ENCODE data around the gene PDCD5.
A peak's percentile ranks its signal among the peaks of the same experiment; 100 is the strongest.

Gene PDCD5

GRCh38 chr19:32542477-32543108 lies 38.4 kb upstream of the PDCD5 start:
- no peak for TF ChIP-seq CTCF (conservative IDR thresholded peaks at IDR 0.05; ENCODE audit: low read depth)
- H3K27ac ChIP-seq: no peak overlapping the region
- ChIA-PET POLR2A (ENCODE audit: low non-redundant PET) (no interaction called here), CTCF (no interaction called here)
- no peak for DNase-seq (ENCODE audit: low spot score)

- ChIA-PET POLR2A (ENCODE audit: low non-redundant PET) (no interaction called here), CTCF (no interaction called here)
- H3K27ac ChIP-seq: no peak overlapping the region
- DNase-seq (ENCODE audit: low spot score): peak; percentile 20
- TF ChIP-seq CTCF (conservative IDR thresholded peaks at IDR 0.05; ENCODE audit: low read depth): no peak
These were observed 37.7 kb upstream of the PDCD5 start for GRCh38 chr19:32543115-32543900.

- ChIA-PET CTCF (no interaction called here), POLR2A (ENCODE audit: low non-redundant PET) (no interaction called here)
- no peak overlapping the region for H3K27ac ChIP-seq
- DNase-seq (ENCODE audit: low spot score): no peak
- no peak for TF ChIP-seq CTCF (conservative IDR thresholded peaks at IDR 0.05; ENCODE audit: low read depth)
These were observed 36.1 kb upstream of the PDCD5 start for GRCh38 chr19:32544917-32545316.

- ChIA-PET POLR2A (ENCODE audit: low non-redundant PET) (no interaction called here), CTCF (interaction anchor here (0.6 to 0.7 kb wide), 2 partner anchors 930 to 983 kb away, joined by 3 to 8 read pairs; no protein-coding TSS in a partner anchor)
- TF ChIP-seq CTCF (conservative IDR thresholded peaks at IDR 0.05; ENCODE audit: low read depth): no peak
- no peak for DNase-seq (ENCODE audit: low spot score)
- H3K27ac ChIP-seq: no peak overlapping the region
These were observed 30.3 kb upstream of the PDCD5 start for GRCh38 chr19:32550666-32551065.

GRCh38 chr19:32555786-32556185 lies 25.2 kb upstream of the PDCD5 start:
- ChIA-PET CTCF (no interaction called here), POLR2A (ENCODE audit: low non-redundant PET) (no interaction called here)
- DNase-seq (ENCODE audit: low spot score): no peak
- TF ChIP-seq CTCF (conservative IDR thresholded peaks at IDR 0.05; ENCODE audit: low read depth): no peak
- H3K27ac ChIP-seq: no peak overlapping the region

GRCh38 chr19:32558607-32559228 lies 22.3 kb upstream of the PDCD5 start:
- no peak for DNase-seq (ENCODE audit: low spot score)
- H3K27ac ChIP-seq: no peak overlapping the region
- no peak for TF ChIP-seq CTCF (conservative IDR thresholded peaks at IDR 0.05; ENCODE audit: low read depth)
- POLR2A ChIA-PET (ENCODE audit: low non-redundant PET): no interaction called here
- CTCF ChIA-PET: no interaction called here
